Neural cell (in vitro differentiated cells): Measurements from ENCODE around the gene SLC26A2. TPM values are rescaled to one million over a fixed set of nuclear protein-coding genes. Genes with fewer than 3 reads are reported as not detected.
A peak's percentile ranks its signal among the peaks of the same experiment; 100 is the strongest.

Source experiments
- H2AFZ ChIP-seq: fragments of 200-600, 300-800 bp; sonication (generic), shearing (Covaris generic); 2 replicates; pipeline ENCODE4 v1.6.0; 2014; ENCODE audit warnings: low read depth, mild to moderate bottlenecking, antibody characterized with exemption, low read length, moderate library complexity
- H3F3A ChIP-seq: fragments of 200-600 bp; shearing (Covaris generic); 2 replicates; pipeline ENCODE4 v1.6.1; 2016; ENCODE audit warnings: mild to moderate bottlenecking, moderate library complexity, mixed read lengths, antibody characterized with exemption, low read length; ENCODE audit not compliant: insufficient read depth, poor library complexity, severe bottlenecking
- H3K27ac ChIP-seq: fragments of 200-600, 300-800 bp; sonication (generic), shearing (Covaris generic); 2 replicates; pipeline ENCODE4 v1.5.1; 2014; ENCODE audit warnings: mild to moderate bottlenecking, low read length, moderate library complexity
- H3K27me3 ChIP-seq: fragments of 300-800, 200-600 bp; sonication (generic), shearing (Covaris generic); 2 replicates; pipeline ENCODE4 v1.6.0; 2014; ENCODE audit warnings: mild to moderate bottlenecking, low read depth, low read length, moderate library complexity; ENCODE audit not compliant: insufficient read depth
- H3K36me3 ChIP-seq: fragments of 300-800, 200-600 bp; sonication (generic), shearing (Covaris generic); 2 replicates; pipeline ENCODE4 v1.5.1; 2014; ENCODE audit warnings: mild to moderate bottlenecking, antibody characterized with exemption, low read length, moderate library complexity; ENCODE audit not compliant: insufficient read depth
- H3K4me2 ChIP-seq: fragments of 300-800, 200-600 bp; sonication (generic), shearing (Covaris generic); 2 replicates; pipeline ENCODE4 v1.6.0; 2014; ENCODE audit warnings: mild to moderate bottlenecking, low read length
- H3K4me3 ChIP-seq: fragments of 300-800, 200-600 bp; sonication (generic), shearing (Covaris generic); 2 replicates; pipeline ENCODE4 v1.5.1; 2014; ENCODE audit warnings: mild to moderate bottlenecking, low read length, moderate library complexity
- H3K79me2 ChIP-seq: fragments of 200-600 bp; shearing (Covaris generic); replicated peaks from 2 replicates; pipeline ENCODE4 v1.6.0; 2014; ENCODE audit warnings: mild to moderate bottlenecking, low read length, moderate library complexity; ENCODE audit not compliant: insufficient read depth
- H3K9ac ChIP-seq: fragments of 300-800, 200-600 bp; sonication (generic), shearing (Covaris generic); 2 replicates; pipeline ENCODE4 v1.6.1; 2016; ENCODE audit warnings: mild to moderate bottlenecking, low read length, mixed read lengths
- H3K9me2 ChIP-seq: fragments of 200-600 bp; shearing (Covaris generic); 2 replicates; pipeline ENCODE4 v1.6.1; 2016; ENCODE audit warnings: mild to moderate bottlenecking, low read length, mixed read lengths; ENCODE audit not compliant: insufficient read depth
- H3K9me3 ChIP-seq: fragments of 200-600, 300-800 bp; sonication (generic), shearing (Covaris generic); 2 replicates; pipeline ENCODE4 v1.6.1; 2016; ENCODE audit warnings: mild to moderate bottlenecking, mixed run types, low read length, moderate library complexity, mixed read lengths
- H4K20me1 ChIP-seq: fragments of 200-600 bp; shearing (Covaris generic); 2 replicates; pipeline ENCODE4 v1.6.1; 2016; ENCODE audit warnings: mild to moderate bottlenecking, mixed run types; ENCODE audit not compliant: insufficient read depth
- CTCF ChIP-seq: fragments of 450-650 bp; IDR thresholded peaks from 2 replicates; pipeline ENCODE4 v1.5.1; 2014; ENCODE audit warnings: antibody characterized with exemption, mild to moderate bottlenecking, moderate library complexity; ENCODE audit not compliant: poor library complexity, severe bottlenecking
- EP300 ChIP-seq: fragments of 450-650 bp; conservative IDR thresholded peaks from 2 replicates; pipeline ENCODE4 v1.6.1; 2014; ENCODE audit warnings: antibody characterized with exemption, mild to moderate bottlenecking, moderate library complexity; ENCODE audit not compliant: poor library complexity, severe bottlenecking
- EZH2 ChIP-seq: fragments of 200-600, 300-800 bp; shearing (Covaris generic), sonication (generic); IDR thresholded peaks from 2 replicates; pipeline ENCODE4 v1.6.1; 2014; ENCODE audit warnings: antibody characterized with exemption, low read length, borderline replicate concordance, mild to moderate bottlenecking; ENCODE audit not compliant: insufficient read depth, poor library complexity, severe bottlenecking
- MXI1 ChIP-seq: fragments of 450-650 bp; conservative IDR thresholded peaks from 2 replicates; pipeline ENCODE4 v1.6.1; 2014; ENCODE audit warnings: antibody characterized with exemption, mild to moderate bottlenecking; ENCODE audit not compliant: poor library complexity, severe bottlenecking
- POLR2AphosphoS5 ChIP-seq: IDR thresholded peaks from 2 replicates; pipeline ENCODE4 v1.6.1; 2012
- RAD21 ChIP-seq: fragments of 450-650 bp; conservative IDR thresholded peaks from 2 replicates; pipeline ENCODE4 v1.6.1; 2014; ENCODE audit warnings: antibody characterized with exemption, mild to moderate bottlenecking, moderate library complexity
- REST ChIP-seq: IDR thresholded peaks from 2 replicates; pipeline ENCODE4 v1.6.1; 2012; ENCODE audit warnings: borderline replicate concordance
- SMC3 ChIP-seq: fragments of 450-650 bp; conservative IDR thresholded peaks from 2 replicates; pipeline ENCODE4 v1.6.1; 2014; ENCODE audit warnings: antibody characterized with exemption, mild to moderate bottlenecking, moderate library complexity; ENCODE audit not compliant: poor library complexity
- TAF1 ChIP-seq: IDR thresholded peaks from 2 replicates; pipeline ENCODE4 v1.6.1; 2012; ENCODE audit warnings: low read depth
- polyA plus RNA-seq: library from polyadenylated mRNA; depleted of rRNA; stranded (reverse); fragments of >200 nt; gene quantifications from 2 replicates; pipeline ENCODE4 v1.2.3, GENCODE V29; 2014

The SLC26A2 gene
- polyA plus RNA-seq, 1 donor from 2014 or later = 5.4 TPM

- no peaks in the 10 kb centered on the region for H3K79me2 ChIP-seq
- no peak overlapping the region for H3K4me3 ChIP-seq
- TF ChIP-seq SMC3 (no peak), TAF1 (no peak), RAD21 (no peak), EZH2 (no peak), MXI1 (no peak), POLR2AphosphoS5 (no peak), REST (no peak), CTCF (no peak), EP300 (no peak)
- H3K27ac ChIP-seq = no peak overlapping the region
- peaks cover 6% of the 10 kb centered on the region for H3F3A ChIP-seq
- no peaks in the 10 kb centered on the region for H3K9me2 ChIP-seq
- H4K20me1 ChIP-seq = no peaks in the 10 kb centered on the region
- H3K9ac ChIP-seq = no peak overlapping the region
- H2AFZ ChIP-seq = no peak overlapping the region
- H3K27me3 ChIP-seq = no peaks in the 10 kb centered on the region
- no peaks in the 10 kb centered on the region for H3K36me3 ChIP-seq
- no peak overlapping the region for H3K4me2 ChIP-seq
- H3K9me3 ChIP-seq = no peaks in the 10 kb centered on the region
Measured at GRCh38 chr5:149957855-149958254, 2.7 kb upstream of the SLC26A2 start.

- Histone ChIP-seq H2AFZ (peak overlapping the region; percentile 87), H3K9ac (peak overlapping the region; percentile 88), H3K79me2 (no peaks in the 10 kb centered on the region), H3K9me2 (no peaks in the 10 kb centered on the region), H3K4me2 (peak overlapping the region; percentile 66), H3K9me3 (no peaks in the 10 kb centered on the region), H3K27me3 (no peaks in the 10 kb centered on the region), H3K4me3 (peak overlapping the region; percentile 98), H3K27ac (peak overlapping the region; percentile 78), H3K36me3 (no peaks in the 10 kb centered on the region), H4K20me1 (no peaks in the 10 kb centered on the region), H3F3A (peaks cover 6% of the 10 kb centered on the region)
- TF ChIP-seq RAD21 (no peak), REST (no peak), POLR2AphosphoS5 (no peak), EP300 (no peak), TAF1 (no peak), CTCF (peak; percentile 65), EZH2 (no peak), SMC3 (peak; percentile 24), MXI1 (no peak)
Measured at GRCh38 chr5:149959406-149960236, 937 bp upstream of the SLC26A2 start.
